Stomach (tissue), 4 donors: ENCODE data around the gene ZNRD2.

Source experiments
- CTCF ChIP-seq, 7 experiments: fragments of 450-650 bp in 4 of 7; fragments of 200-600 bp in 3 of 7; sonication (generic) in 3 of 7; IDR thresholded peaks; one replicate each; pipeline ENCODE4 v1.5.1; 2016 to 2019; ENCODE audit warnings: antibody characterized with exemption in 7 of 7, control low read depth in 2 of 7, mild to moderate bottlenecking in 1 of 7
- EP300 ChIP-seq: sonication (generic); formaldehyde crosslinking; IDR thresholded peaks from one replicate; pipeline ENCODE4 v1.6.1; 2017; ENCODE audit warnings: antibody characterized with exemption
- POLR2A ChIP-seq, 4 donors: fragments of 450-650 bp; IDR thresholded peaks; one replicate each; pipeline ENCODE4 v1.6.1; 2016; ENCODE audit warnings: antibody characterized with exemption in 4 of 4, control low read depth in 2 of 4, mild to moderate bottlenecking in 1 of 4, moderate library complexity in 1 of 4

GRCh38 chr11:65558002-65558929 is 12.0 kb upstream of the ZNRD2 start, which contains the start of gene LTBP3:
- TF ChIP-seq POLR2A (IDR thresholded peaks at IDR 0.05) (no peak), CTCF (IDR thresholded peaks at IDR 0.05) (no peak), EP300 (no peak)
